Measurements from ENCODE around the gene GAMT.

Gene GAMT

GRCh38 chr19:1370579-1371361 lies 30.6 kb downstream of the GAMT start:
- Histone ChIP-seq H3K27me3 (ENCODE audit: control insufficient read depth in 1 of 2, insufficient read depth in 2 of 2, low read length in 2 of 2) (no peaks in the 10 kb centered on the region), H3K4me3 (ENCODE audit: low read length in 2 of 2) (no peak overlapping the region), H3K9ac (ENCODE audit: low read length in 2 of 2) (no peak overlapping the region), H3K4me1 (ENCODE audit: control insufficient read depth, insufficient read depth, low read length) (peaks cover 9% of the 10 kb centered on the region), H3K9me3 (ENCODE audit: control insufficient read depth in 2 of 2, low read length in 2 of 2) (no peaks in the 10 kb centered on the region), H3K36me3 (ENCODE audit: control insufficient read depth in 2 of 2, insufficient read depth in 2 of 2, low read length in 2 of 2) (peaks cover 36 to 47% of the 10 kb centered on the region in 2 donors), H3K27ac (ENCODE audit: low read length) (no peak overlapping the region)

DNA sequence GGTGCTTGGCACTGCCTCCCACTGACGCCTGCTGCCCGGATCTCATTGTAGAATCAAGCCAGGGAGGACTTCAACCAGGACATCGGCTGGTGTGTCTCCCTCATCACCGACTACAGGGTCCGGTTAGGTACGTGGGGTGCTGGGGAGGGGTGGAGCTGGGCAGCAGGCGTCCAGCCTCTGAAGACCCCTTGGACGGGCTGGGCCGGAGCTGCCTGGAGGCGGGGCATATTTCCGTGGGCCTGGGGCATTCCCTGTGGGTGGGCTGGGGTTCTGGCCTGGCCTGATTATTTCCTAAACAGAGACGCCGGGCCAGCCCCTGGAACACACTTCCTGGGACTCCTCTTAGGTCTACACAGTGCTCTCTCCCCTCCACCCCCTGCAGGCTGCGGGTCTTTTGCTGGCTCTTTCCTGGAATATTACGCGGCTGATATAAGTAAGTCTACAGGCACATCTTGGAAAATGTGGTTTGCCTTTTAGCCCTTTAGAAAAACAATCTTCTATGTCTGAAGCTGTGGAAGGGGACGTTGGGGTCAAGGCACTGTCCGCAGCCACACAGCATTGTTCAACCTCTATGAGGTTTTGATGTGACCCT lies 32.0 kb downstream of the GAMT start:
- H3K27me3 ChIP-seq (ENCODE audit: control insufficient read depth in 1 of 2, insufficient read depth in 2 of 2, low read length in 2 of 2) = no peaks in the 10 kb centered on the region
- peaks cover 44 to 54% of the 10 kb centered on the region in 2 donors for H3K36me3 ChIP-seq (ENCODE audit: control insufficient read depth in 2 of 2, insufficient read depth in 2 of 2, low read length in 2 of 2)

GRCh38 chr19:1366899-1367870 lies 34.2 kb downstream of the GAMT start:
- Histone ChIP-seq H3K9me3 (ENCODE audit: control insufficient read depth in 2 of 2, low read length in 2 of 2) (no peaks in the 10 kb centered on the region), H3K9ac (ENCODE audit: low read length in 2 of 2) (no peak overlapping the region), H3K36me3 (ENCODE audit: control insufficient read depth in 2 of 2, insufficient read depth in 2 of 2, low read length in 2 of 2) (peaks cover 49 to 54% of the 10 kb centered on the region in 2 donors), H3K4me3 (ENCODE audit: low read length in 2 of 2) (no peak overlapping the region), H3K27me3 (ENCODE audit: control insufficient read depth in 1 of 2, insufficient read depth in 2 of 2, low read length in 2 of 2) (no peaks in the 10 kb centered on the region), H3K27ac (ENCODE audit: low read length) (no peak overlapping the region), H3K4me1 (ENCODE audit: control insufficient read depth, insufficient read depth, low read length) (peaks cover under 1% of the 10 kb centered on the region)

More for the DNA sequence above, 32.0 kb downstream of the GAMT start:
- Histone ChIP-seq H3K27ac (ENCODE audit: low read length) (no peak overlapping the region), H3K4me1 (ENCODE audit: control insufficient read depth, insufficient read depth, low read length) (peaks cover 9% of the 10 kb centered on the region), H3K4me3 (ENCODE audit: low read length in 2 of 2) (no peak overlapping the region), H3K9me3 (ENCODE audit: control insufficient read depth in 2 of 2, low read length in 2 of 2) (no peaks in the 10 kb centered on the region), H3K9ac (ENCODE audit: low read length in 2 of 2) (no peak overlapping the region)

GRCh38 chr19:1366296-1366695 lies 35.0 kb downstream of the GAMT start:
- no peak overlapping the region for H3K4me3 ChIP-seq (ENCODE audit: low read length in 2 of 2)
- peaks cover 47 to 53% of the 10 kb centered on the region in 2 donors for H3K36me3 ChIP-seq (ENCODE audit: control insufficient read depth in 2 of 2, insufficient read depth in 2 of 2, low read length in 2 of 2)
- H3K27ac ChIP-seq (ENCODE audit: low read length) = no peak overlapping the region
- no peak overlapping the region for H3K9ac ChIP-seq (ENCODE audit: low read length in 2 of 2)
- no peaks in the 10 kb centered on the region for H3K27me3 ChIP-seq (ENCODE audit: control insufficient read depth in 1 of 2, insufficient read depth in 2 of 2, low read length in 2 of 2)
- no peaks in the 10 kb centered on the region for H3K9me3 ChIP-seq (ENCODE audit: control insufficient read depth in 2 of 2, low read length in 2 of 2)
- peaks cover 10% of the 10 kb centered on the region for H3K4me1 ChIP-seq (ENCODE audit: control insufficient read depth, insufficient read depth, low read length)

GRCh38 chr19:1365319-1366269 lies 35.7 kb downstream of the GAMT start:
- H3K27ac ChIP-seq (ENCODE audit: low read length) = no peak overlapping the region
- no peak overlapping the region for H3K4me3 ChIP-seq (ENCODE audit: low read length in 2 of 2)
- H3K27me3 ChIP-seq (ENCODE audit: control insufficient read depth in 1 of 2, insufficient read depth in 2 of 2, low read length in 2 of 2) = no peaks in the 10 kb centered on the region
- no peak overlapping the region for H3K9ac ChIP-seq (ENCODE audit: low read length in 2 of 2)
- peaks cover 17% of the 10 kb centered on the region for H3K4me1 ChIP-seq (ENCODE audit: control insufficient read depth, insufficient read depth, low read length)
- H3K36me3 ChIP-seq (ENCODE audit: control insufficient read depth in 2 of 2, insufficient read depth in 2 of 2, low read length in 2 of 2) = peaks cover 44 to 46% of the 10 kb centered on the region in 2 donors
- H3K9me3 ChIP-seq (ENCODE audit: control insufficient read depth in 2 of 2, low read length in 2 of 2) = no peaks in the 10 kb centered on the region

DNA sequence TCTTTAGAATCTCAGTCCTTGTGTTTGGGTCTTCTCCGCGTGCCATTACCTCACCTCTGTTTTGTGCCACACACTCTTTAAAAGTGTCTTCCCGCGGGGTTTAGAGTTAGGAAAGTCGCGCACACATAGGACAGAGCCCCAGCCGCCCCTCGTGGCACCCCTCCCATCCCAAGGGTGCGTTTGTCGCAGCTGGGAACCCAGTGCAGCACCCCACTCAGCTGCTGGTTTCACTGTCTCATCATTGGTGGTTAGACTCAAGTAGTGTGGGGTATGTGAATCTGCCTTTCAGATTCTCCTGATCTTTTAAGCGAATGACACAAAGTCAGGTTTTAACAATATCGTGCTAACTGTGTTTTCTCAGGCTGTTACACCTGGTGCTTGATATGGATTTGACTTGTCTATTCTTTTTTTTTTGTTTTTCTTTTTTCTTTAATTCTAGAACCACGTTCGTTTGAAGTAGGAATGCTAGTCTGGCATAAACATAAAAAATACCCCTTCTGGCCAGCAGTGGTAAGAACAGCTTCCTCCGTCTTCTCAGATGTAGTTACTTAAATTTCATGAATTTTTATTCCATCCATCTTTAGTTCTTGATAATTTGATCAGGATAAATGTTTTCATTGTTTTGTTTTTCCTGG lies 37.2 kb downstream of the GAMT start:
- Histone ChIP-seq H3K27me3 (ENCODE audit: control insufficient read depth in 1 of 2, insufficient read depth in 2 of 2, low read length in 2 of 2) (no peaks in the 10 kb centered on the region), H3K4me1 (ENCODE audit: control insufficient read depth, insufficient read depth, low read length) (peaks cover 22% of the 10 kb centered on the region), H3K9me3 (ENCODE audit: control insufficient read depth in 2 of 2, low read length in 2 of 2) (no peaks in the 10 kb centered on the region), H3K4me3 (ENCODE audit: low read length in 2 of 2) (no peak overlapping the region), H3K27ac (ENCODE audit: low read length) (no peak overlapping the region), H3K36me3 (ENCODE audit: control insufficient read depth in 2 of 2, insufficient read depth in 2 of 2, low read length in 2 of 2) (peaks cover 34 to 36% of the 10 kb centered on the region in 2 donors), H3K9ac (ENCODE audit: low read length in 2 of 2) (no peak overlapping the region)

GRCh38 chr19:1363599-1363998 lies 37.7 kb downstream of the GAMT start:
- Histone ChIP-seq H3K9me3 (ENCODE audit: control insufficient read depth in 2 of 2, low read length in 2 of 2) (no peaks in the 10 kb centered on the region), H3K27ac (ENCODE audit: low read length) (no peak overlapping the region), H3K4me3 (ENCODE audit: low read length in 2 of 2) (no peak overlapping the region), H3K4me1 (ENCODE audit: control insufficient read depth, insufficient read depth, low read length) (peaks cover 22% of the 10 kb centered on the region), H3K9ac (ENCODE audit: low read length in 2 of 2) (no peak overlapping the region), H3K36me3 (ENCODE audit: control insufficient read depth in 2 of 2, insufficient read depth in 2 of 2, low read length in 2 of 2) (peaks cover 37 to 39% of the 10 kb centered on the region in 2 donors), H3K27me3 (ENCODE audit: control insufficient read depth in 1 of 2, insufficient read depth in 2 of 2, low read length in 2 of 2) (no peaks in the 10 kb centered on the region)

- Histone ChIP-seq H3K36me3 (ENCODE audit: control insufficient read depth in 2 of 2, insufficient read depth in 2 of 2, low read length in 2 of 2) (peaks cover 37 to 42% of the 10 kb centered on the region in 2 donors), H3K9me3 (ENCODE audit: control insufficient read depth in 2 of 2, low read length in 2 of 2) (no peaks in the 10 kb centered on the region), H3K27ac (ENCODE audit: low read length) (no peak overlapping the region)
Observed at GRCh38 chr19:1362387-1363257, 38.7 kb downstream of the GAMT start.

More at GRCh38 chr19:1362387-1363257, 38.7 kb downstream of the GAMT start:
- Histone ChIP-seq H3K27me3 (ENCODE audit: control insufficient read depth in 1 of 2, insufficient read depth in 2 of 2, low read length in 2 of 2) (no peaks in the 10 kb centered on the region), H3K9ac (ENCODE audit: low read length in 2 of 2) (no peak overlapping the region), H3K4me3 (ENCODE audit: low read length in 2 of 2) (no peak overlapping the region), H3K4me1 (ENCODE audit: control insufficient read depth, insufficient read depth, low read length) (peaks cover 22% of the 10 kb centered on the region)
